ENCODE measurements around the gene PDE6D. TPM values are rescaled to one million over a fixed set of nuclear protein-coding genes. Genes with fewer than 3 reads are reported as not detected.

PDE6D gene
- total RNA-seq, 2 experiments from 2014 or later = 5.9 to 7.0 TPM

DNA sequence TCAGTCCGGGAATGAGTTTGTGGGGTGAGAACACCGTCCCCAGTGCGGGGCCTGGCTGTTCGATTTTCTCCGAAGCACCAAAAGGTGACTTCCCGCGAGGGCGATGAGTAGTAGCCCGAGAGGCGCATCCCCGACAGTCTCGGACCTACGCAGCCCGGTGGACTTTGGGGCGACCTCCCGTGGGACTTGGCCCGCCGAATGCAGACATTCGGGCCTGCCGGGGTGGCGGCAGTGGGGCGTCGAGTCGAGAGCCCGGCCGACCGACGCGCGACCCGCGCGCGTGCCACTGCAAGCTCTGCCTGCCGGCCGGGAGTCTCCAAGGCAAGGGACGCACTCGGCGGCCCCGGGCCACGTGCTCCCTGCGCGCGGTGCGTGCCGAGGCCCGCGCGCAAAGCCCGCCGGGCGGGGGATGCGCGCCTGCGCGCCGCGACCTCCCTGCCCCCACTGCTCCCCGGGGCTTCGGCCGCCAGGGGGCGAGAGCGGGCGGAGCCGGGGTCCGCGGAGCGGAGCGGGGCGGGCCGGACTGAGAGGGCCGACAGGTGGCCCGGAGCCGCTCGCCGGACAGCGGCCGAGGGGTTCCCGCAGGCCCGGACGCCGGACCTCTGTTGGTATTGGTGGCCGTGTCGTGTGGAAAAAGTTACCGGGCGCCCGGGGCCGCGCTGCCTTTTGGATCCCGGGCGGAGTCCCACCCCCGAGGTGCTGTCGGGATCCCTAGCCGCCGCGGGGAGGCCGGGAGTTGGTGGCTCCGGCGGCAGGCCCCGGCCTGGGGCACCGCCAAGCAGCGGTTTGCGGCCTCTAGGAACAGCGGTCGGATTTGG lies 70.9 kb downstream of the PDE6D start:
- peaks cover 31% of the 10 kb centered on the region for H3K36me3 ChIP-seq (ENCODE audit: insufficient read depth, low read length)
- Mint-ChIP-seq H3K4me3 (peak overlapping the region; percentile 96), H3K27me3 (peaks cover 9% of the 10 kb centered on the region), H3K9me3 (no peaks in the 10 kb centered on the region), H3K4me1 (ENCODE audit: low read depth) (peaks cover 58% of the 10 kb centered on the region), H3K27ac (peak overlapping the region; percentile 100), H3K36me3 (ENCODE audit: low read depth) (peaks cover 72% of the 10 kb centered on the region)
- intact Hi-C loops (cut with DNase I, micrococcal nuclease) = loop anchor here in 1 of 2 experiments (5.0 kb wide), 2 partner anchors 193 to 248 kb away; partner anchors contain the start of gene NCL
- no peaks in the 10 kb centered on the region for H3K9me3 ChIP-seq (ENCODE audit: control insufficient read depth in 1 of 2, insufficient read depth in 1 of 2, low read length in 2 of 2)
- H3K27me3 ChIP-seq (ENCODE audit: control insufficient read depth in 1 of 2, insufficient read depth in 2 of 2, low read length in 2 of 2) = no peaks in the 10 kb centered on the region
- DNase-seq = peak; percentile 66 to 94 (median 86)
- ChIA-PET POLR2A (interaction anchor here (0.8 to 8.7 kb wide), 16 partner anchors 10 to 582 kb away, joined by 3 to 245 read pairs (median 4); partner anchors contain the start of genes NCL and PDE6D), CTCF (interaction anchor here (0.7 to 1.6 kb wide), 8 partner anchors 25 to 246 kb away, joined by 3 to 6 read pairs (median 3); partner anchors contain the start of gene NCL)
- peak overlapping the region; percentile 97 for H3K4me3 ChIP-seq (ENCODE audit: low read length)
- peaks cover 64% of the 10 kb centered on the region for H3K4me1 ChIP-seq (ENCODE audit: insufficient read depth, low read length)
- TF ChIP-seq, protein P1, sequence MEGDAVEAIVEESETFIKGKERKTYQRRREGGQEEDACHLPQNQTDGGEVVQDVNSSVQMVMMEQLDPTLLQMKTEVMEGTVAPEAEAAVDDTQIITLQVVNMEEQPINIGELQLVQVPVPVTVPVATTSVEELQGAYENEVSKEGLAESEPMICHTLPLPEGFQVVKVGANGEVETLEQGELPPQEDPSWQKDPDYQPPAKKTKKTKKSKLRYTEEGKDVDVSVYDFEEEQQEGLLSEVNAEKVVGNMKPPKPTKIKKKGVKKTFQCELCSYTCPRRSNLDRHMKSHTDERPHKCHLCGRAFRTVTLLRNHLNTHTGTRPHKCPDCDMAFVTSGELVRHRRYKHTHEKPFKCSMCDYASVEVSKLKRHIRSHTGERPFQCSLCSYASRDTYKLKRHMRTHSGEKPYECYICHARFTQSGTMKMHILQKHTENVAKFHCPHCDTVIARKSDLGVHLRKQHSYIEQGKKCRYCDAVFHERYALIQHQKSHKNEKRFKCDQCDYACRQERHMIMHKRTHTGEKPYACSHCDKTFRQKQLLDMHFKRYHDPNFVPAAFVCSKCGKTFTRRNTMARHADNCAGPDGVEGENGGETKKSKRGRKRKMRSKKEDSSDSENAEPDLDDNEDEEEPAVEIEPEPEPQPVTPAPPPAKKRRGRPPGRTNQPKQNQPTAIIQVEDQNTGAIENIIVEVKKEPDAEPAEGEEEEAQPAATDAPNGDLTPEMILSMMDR (IDR thresholded peaks at IDR 0.05) = peak; percentile 50
- H3K27ac ChIP-seq (ENCODE audit: low read depth in 1 of 2, low read length in 2 of 2) = peak overlapping the region; percentile 82 to 97
- ATAC-seq (ENCODE audit: poor library complexity) = peak; percentile 16

DNA sequence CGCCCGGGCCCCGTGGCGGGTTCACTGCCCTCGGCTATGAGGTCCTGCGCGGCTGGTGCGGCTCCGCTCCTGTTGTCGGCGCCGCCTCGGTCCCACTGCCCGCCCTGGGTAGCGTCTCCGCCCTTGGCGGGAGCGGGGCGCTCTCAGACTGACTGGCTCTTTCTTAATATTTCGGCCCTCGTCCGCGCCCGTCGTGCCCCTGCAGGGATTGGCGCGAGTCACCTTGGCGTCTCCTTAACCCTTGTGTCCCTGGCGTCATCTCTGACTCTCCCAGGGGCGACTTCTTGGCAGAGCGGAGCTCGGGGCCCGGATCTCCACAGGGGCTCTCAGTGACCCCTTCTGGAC lies 71.5 kb downstream of the PDE6D start:
- peak overlapping the region; percentile 100 for H3K27ac Mint-ChIP-seq
- no peaks in the 10 kb centered on the region for H3K27me3 ChIP-seq (ENCODE audit: control insufficient read depth in 1 of 2, insufficient read depth in 2 of 2, low read length in 2 of 2)
- ChIA-PET CTCF (interaction anchor here (0.7 to 1.6 kb wide), 8 partner anchors 25 to 245 kb away, joined by 3 to 6 read pairs (median 3); partner anchors contain the start of gene NCL), POLR2A (interaction anchor here (0.8 to 8.7 kb wide), 17 partner anchors 10 to 583 kb away, joined by 3 to 245 read pairs (median 4); partner anchors contain the start of genes NCL and PDE6D)
- H3K9me3 ChIP-seq (ENCODE audit: control insufficient read depth in 1 of 2, insufficient read depth in 1 of 2, low read length in 2 of 2) = no peaks in the 10 kb centered on the region
- TF ChIP-seq, protein P1 (IDR thresholded peaks at IDR 0.05) = no peak
- H3K4me1 ChIP-seq (ENCODE audit: insufficient read depth, low read length) = peaks cover 61% of the 10 kb centered on the region
- peak overlapping the region; percentile 80 to 97 for H3K27ac ChIP-seq (ENCODE audit: low read depth in 1 of 2, low read length in 2 of 2)
- H3K36me3 ChIP-seq (ENCODE audit: insufficient read depth, low read length) = peaks cover 31% of the 10 kb centered on the region
- H3K4me1 Mint-ChIP-seq (ENCODE audit: low read depth) = peaks cover 56% of the 10 kb centered on the region
- intact Hi-C loops (cut with DNase I, micrococcal nuclease) = loop anchor here in 1 of 2 experiments (5.0 kb wide), 1 partner anchor 247 kb away; the partner anchor contains the start of gene NCL
- no peak for ATAC-seq (ENCODE audit: poor library complexity)
- peak overlapping the region; percentile 97 for H3K4me3 ChIP-seq (ENCODE audit: low read length)
- peaks cover 9% of the 10 kb centered on the region for H3K27me3 Mint-ChIP-seq
- H3K9me3 Mint-ChIP-seq = no peaks in the 10 kb centered on the region
- DNase-seq = peak in 9 of 14 experiments; percentile 13 to 54 (median 29)
- H3K4me3 Mint-ChIP-seq = peak overlapping the region; percentile 96
- H3K36me3 Mint-ChIP-seq (ENCODE audit: low read depth) = peaks cover 72% of the 10 kb centered on the region

DNA sequence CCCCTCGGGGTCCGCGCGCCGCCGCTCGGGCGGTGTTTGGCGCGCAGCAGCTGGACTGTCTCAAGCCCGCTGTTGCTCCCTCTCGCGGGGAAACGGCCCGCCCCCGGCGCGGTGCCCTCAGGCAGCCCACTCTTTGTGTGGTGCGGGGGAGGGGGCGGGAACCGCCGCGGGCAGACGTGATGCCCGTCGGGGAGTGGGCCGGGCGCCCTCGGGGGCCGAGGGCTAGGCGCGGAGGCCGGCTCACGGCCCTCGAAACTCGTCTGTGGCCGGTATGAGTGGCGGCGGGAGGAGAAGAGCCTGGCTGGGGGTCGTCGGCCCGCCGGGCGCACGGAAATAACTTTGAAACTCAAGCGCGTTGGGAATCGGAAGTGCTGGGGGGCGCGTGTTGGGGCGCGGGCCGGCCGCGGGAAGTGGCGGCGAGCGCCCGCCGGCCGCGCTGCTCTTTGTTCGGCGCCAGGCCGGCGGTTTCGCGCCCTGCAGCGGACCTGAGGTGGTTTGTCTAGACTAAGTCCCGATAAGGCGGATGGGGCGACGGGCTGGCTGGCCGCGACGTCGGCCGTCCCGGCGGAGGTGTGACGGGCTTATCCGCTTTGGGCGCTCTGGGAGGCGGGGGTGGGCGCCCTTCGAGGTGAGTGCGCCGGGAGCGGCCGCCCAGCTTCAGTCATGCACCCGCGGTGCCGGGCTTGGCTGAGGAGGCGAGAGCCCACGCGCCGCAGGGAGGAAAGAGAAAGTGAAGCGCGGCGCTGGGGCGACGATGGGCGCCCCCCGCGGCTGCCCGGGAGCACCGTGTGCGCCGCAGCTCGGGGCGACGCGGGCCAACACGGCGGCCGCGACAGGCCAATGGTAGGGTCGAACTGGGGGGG lies 72.1 kb downstream of the PDE6D start:
- peaks cover 69% of the 10 kb centered on the region for H3K36me3 Mint-ChIP-seq (ENCODE audit: low read depth)
- TF ChIP-seq, protein P1 (IDR thresholded peaks at IDR 0.05) = no peak
- DNase-seq = peak in 13 of 14 experiments; percentile 20 to 82 (median 52)
- no peaks in the 10 kb centered on the region for H3K9me3 ChIP-seq (ENCODE audit: control insufficient read depth in 1 of 2, insufficient read depth in 1 of 2, low read length in 2 of 2)
- H3K4me3 Mint-ChIP-seq = peak overlapping the region; percentile 100
- H3K27me3 ChIP-seq (ENCODE audit: control insufficient read depth in 1 of 2, insufficient read depth in 2 of 2, low read length in 2 of 2) = no peaks in the 10 kb centered on the region
- H3K27me3 Mint-ChIP-seq = peaks cover 9% of the 10 kb centered on the region
- peak overlapping the region; percentile 80 to 97 for H3K27ac ChIP-seq (ENCODE audit: low read depth in 1 of 2, low read length in 2 of 2)
- intact Hi-C loops (cut with DNase I, micrococcal nuclease) = loop anchor here (1.0 to 5.0 kb wide), 2 partner anchors 47 to 247 kb away; partner anchors contain the start of gene NCL (in 1 of the 2)
- H3K4me1 ChIP-seq (ENCODE audit: insufficient read depth, low read length) = peaks cover 55% of the 10 kb centered on the region
- no peak for ATAC-seq (ENCODE audit: poor library complexity)
- peaks cover 55% of the 10 kb centered on the region for H3K4me1 Mint-ChIP-seq (ENCODE audit: low read depth)
- no peaks in the 10 kb centered on the region for H3K9me3 Mint-ChIP-seq
- CTCF ChIA-PET = interaction anchor here (0.7 to 2.4 kb wide), 9 partner anchors 15 to 244 kb away, joined by 3 to 10 read pairs (median 3); partner anchors contain the start of gene NCL
- POLR2A ChIA-PET = interaction anchor here (0.8 to 8.7 kb wide), 30 partner anchors 7 to 842 kb away, joined by 3 to 245 read pairs (median 4); partner anchors contain the start of genes NCL and PDE6D
- H3K27ac Mint-ChIP-seq = peak overlapping the region; percentile 100
- peaks cover 25% of the 10 kb centered on the region for H3K36me3 ChIP-seq (ENCODE audit: insufficient read depth, low read length)
- H3K4me3 ChIP-seq (ENCODE audit: low read length) = peak overlapping the region; percentile 97
